ENCODE data around the gene KIF13A.

GRCh38 chr6:17867880-17868279 lies 119.6 kb downstream of the KIF13A start:
- TF ChIP-seq, protein P1, sequence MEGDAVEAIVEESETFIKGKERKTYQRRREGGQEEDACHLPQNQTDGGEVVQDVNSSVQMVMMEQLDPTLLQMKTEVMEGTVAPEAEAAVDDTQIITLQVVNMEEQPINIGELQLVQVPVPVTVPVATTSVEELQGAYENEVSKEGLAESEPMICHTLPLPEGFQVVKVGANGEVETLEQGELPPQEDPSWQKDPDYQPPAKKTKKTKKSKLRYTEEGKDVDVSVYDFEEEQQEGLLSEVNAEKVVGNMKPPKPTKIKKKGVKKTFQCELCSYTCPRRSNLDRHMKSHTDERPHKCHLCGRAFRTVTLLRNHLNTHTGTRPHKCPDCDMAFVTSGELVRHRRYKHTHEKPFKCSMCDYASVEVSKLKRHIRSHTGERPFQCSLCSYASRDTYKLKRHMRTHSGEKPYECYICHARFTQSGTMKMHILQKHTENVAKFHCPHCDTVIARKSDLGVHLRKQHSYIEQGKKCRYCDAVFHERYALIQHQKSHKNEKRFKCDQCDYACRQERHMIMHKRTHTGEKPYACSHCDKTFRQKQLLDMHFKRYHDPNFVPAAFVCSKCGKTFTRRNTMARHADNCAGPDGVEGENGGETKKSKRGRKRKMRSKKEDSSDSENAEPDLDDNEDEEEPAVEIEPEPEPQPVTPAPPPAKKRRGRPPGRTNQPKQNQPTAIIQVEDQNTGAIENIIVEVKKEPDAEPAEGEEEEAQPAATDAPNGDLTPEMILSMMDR (IDR thresholded peaks at IDR 0.05 in 2 of 3, conservative IDR thresholded peaks at IDR 0.05 in 1 of 3; ENCODE audit: insufficient read depth in 2 of 3, low read depth in 1 of 3, low read length in 3 of 3), result no peak
- no peak for TF ChIP-seq TCF3 (CRISPR knock-in tag; IDR thresholded peaks at IDR 0.05)
- TF ChIP-seq CBFB (CRISPR knock-in tag; IDR thresholded peaks at IDR 0.05), result no peak
